ENCODE results near the gene IGSF6. TPM values are rescaled to one million over a fixed set of nuclear protein-coding genes. Genes with fewer than 3 reads are reported as not detected.

IGSF6 gene
- total and polyA plus RNA-seq, 2 of the 13 experiments (the other 11 are each of a cell fraction or from before 2014, with no cell fraction given), result not detected

- TF ChIP-seq MNT (IDR thresholded peaks at IDR 0.05), result no peak
- no peak for TF ChIP-seq ZNF468 (CRISPR knock-in tag; IDR thresholded peaks at IDR 0.05)
- TF ChIP-seq ZNF326 (CRISPR knock-in tag; IDR thresholded peaks at IDR 0.05; ENCODE audit: borderline replicate concordance), result no peak
- TF ChIP-seq ZNF225 (CRISPR knock-in tag; IDR thresholded peaks at IDR 0.05), result no peak
- peak; percentile 82 for TF ChIP-seq SOX5 (CRISPR knock-in tag; IDR thresholded peaks at IDR 0.05; ENCODE audit: borderline replicate concordance)
- TF ChIP-seq THAP8 (CRISPR knock-in tag; IDR thresholded peaks at IDR 0.05; ENCODE audit: borderline replicate concordance), result no peak
- no peak for TF ChIP-seq THYN1 (CRISPR knock-in tag; IDR thresholded peaks at IDR 0.05; ENCODE audit: borderline replicate concordance, low read depth)
- 0 out of 2 replicates have a peak, but pooled peaks have one; percentile 40 for TF ChIP-seq BATF2 (CRISPR knock-in tag; IDR thresholded peaks at IDR 0.05)
- TF ChIP-seq NCOR1 (IDR thresholded peaks at IDR 0.05; ENCODE audit: borderline replicate concordance, low read length), result peak; percentile 47; the same call in 1 of the 2 replicates
- TF ChIP-seq PAXIP1 (CRISPR knock-in tag; conservative IDR thresholded peaks at IDR 0.05), result peak; percentile 67; the same call in 1 of the 2 replicates
- peak; percentile 56; the same call in 1 of the 3 replicates for TF ChIP-seq MXI1 (IDR thresholded peaks at IDR 0.05; ENCODE audit: borderline replicate concordance, low read depth, low read length)
- no peak for TF ChIP-seq ADNP (CRISPR knock-in tag; IDR thresholded peaks at IDR 0.05)
- TF ChIP-seq ATF4 (CRISPR knock-in tag; IDR thresholded peaks at IDR 0.05), result peak in 1 of 2 experiments; percentile 42; a peak in 1 of 4 replicates
- no peak for TF ChIP-seq CENPBD1 (CRISPR knock-in tag; IDR thresholded peaks at IDR 0.05; ENCODE audit: borderline replicate concordance, low read depth)
- no peak for TF ChIP-seq ZNF597 (CRISPR knock-in tag; IDR thresholded peaks at IDR 0.05)
- TF ChIP-seq SALL1 (CRISPR knock-in tag; IDR thresholded peaks at IDR 0.05), result peak; percentile 43; the same call in 1 of the 2 replicates
- no peak for TF ChIP-seq ZNF17 (CRISPR knock-in tag; IDR thresholded peaks at IDR 0.05)
- TF ChIP-seq KLF12 (CRISPR knock-in tag; IDR thresholded peaks at IDR 0.05; ENCODE audit: borderline replicate concordance), result no peak
- no peak for TF ChIP-seq GTF3A (CRISPR knock-in tag; conservative IDR thresholded peaks at IDR 0.05)
- TF ChIP-seq FOXP1 (IDR thresholded peaks at IDR 0.05), result peak; percentile 45; the same call in 1 of the 2 replicates
- TF ChIP-seq FOXP1 (CRISPR knock-in tag; IDR thresholded peaks at IDR 0.05), result peak; percentile 92
- peak; percentile 20; the same call in 1 of the 2 replicates for TF ChIP-seq LCORL (IDR thresholded peaks at IDR 0.05)
- TF ChIP-seq LCORL (CRISPR knock-in tag; IDR thresholded peaks at IDR 0.05), result no peak
These were observed 13.8 kb downstream of the IGSF6 start (continued) for GRCh38 chr16:21638573-21638975.
